HG03469 (cell line): ENCODE data around the gene SDS.

Experiments used
- ATAC-seq: cut with Tn5 transposase; IDR thresholded peaks from one replicate; pipeline ENCODE4 v1.9.1; 2021; ENCODE audit warnings: mild to moderate bottlenecking, moderate library complexity, moderate number of reproducible peaks; ENCODE audit not compliant: unreplicated experiment

The SDS gene

GRCh38 chr12:113425960-113426453 is 22.3 kb upstream of the SDS start:
- no peak for ATAC-seq

- no peak for ATAC-seq
Observed at GRCh38 chr12:113424915-113425823, 21.5 kb upstream of the SDS start.

- no peak for ATAC-seq
Observed at GRCh38 chr12:113424456-113424855, 20.8 kb upstream of the SDS start.

GRCh38 chr12:113422886-113423669 is 19.4 kb upstream of the SDS start:
- ATAC-seq, result no peak

GRCh38 chr12:113422030-113422885 is 18.6 kb upstream of the SDS start, which contains the start of gene SDSL:
Gene SDSL, plus strand, starts transcription at chr12:113422380. Its CDS starts 5,603 bp downstream, at chr12:113427983.
- ATAC-seq, result peak; percentile 77

- no peak for ATAC-seq
Observed at GRCh38 chr12:113420996-113421595, 17.4 kb upstream of the SDS start.

- no peak for ATAC-seq
Observed at GRCh38 chr12:113418213-113418879, 14.7 kb upstream of the SDS start.

- no peak for ATAC-seq
Observed at GRCh38 chr12:113416091-113416754, 12.5 kb upstream of the SDS start.

GRCh38 chr12:113414519-113415038 is 10.9 kb upstream of the SDS start:
- ATAC-seq, result no peak

- no peak for ATAC-seq
Observed at GRCh38 chr12:113413488-113413939, 9.8 kb upstream of the SDS start.

GRCh38 chr12:113409462-113410124 is 5.9 kb upstream of the SDS start:
- ATAC-seq, result no peak

GRCh38 chr12:113408756-113409298 is 5.1 kb upstream of the SDS start:
- ATAC-seq, result no peak

GRCh38 chr12:113407931-113408600 is 4.4 kb upstream of the SDS start:
- ATAC-seq, result no peak

GRCh38 chr12:113405694-113406093 is 2.0 kb upstream of the SDS start:
- ATAC-seq, result no peak

- no peak for ATAC-seq
Observed at GRCh38 chr12:113402586-113403260, 964 bp downstream of the SDS start.

- ATAC-seq, result no peak
Observed at GRCh38 chr12:113401066-113402000, 2.4 kb downstream of the SDS start.
